T-helper 1 cell (primary cell): ENCODE results near the gene NAV3.

Experiments
- DNase-seq, 5 donors: peaks; one replicate each; pipeline ENCODE4 v3.0.0-alpha.2; 2012 to 2020

Gene NAV3

GRCh38 chr12:77925536-77926108, 94.9 kb downstream of the NAV3 start:
- peak in 1 of 5 donors; percentile 35 for DNase-seq

- DNase-seq = no peak
Observed at GRCh38 chr12:77928078-77928477, 97.4 kb downstream of the NAV3 start.

DNA sequence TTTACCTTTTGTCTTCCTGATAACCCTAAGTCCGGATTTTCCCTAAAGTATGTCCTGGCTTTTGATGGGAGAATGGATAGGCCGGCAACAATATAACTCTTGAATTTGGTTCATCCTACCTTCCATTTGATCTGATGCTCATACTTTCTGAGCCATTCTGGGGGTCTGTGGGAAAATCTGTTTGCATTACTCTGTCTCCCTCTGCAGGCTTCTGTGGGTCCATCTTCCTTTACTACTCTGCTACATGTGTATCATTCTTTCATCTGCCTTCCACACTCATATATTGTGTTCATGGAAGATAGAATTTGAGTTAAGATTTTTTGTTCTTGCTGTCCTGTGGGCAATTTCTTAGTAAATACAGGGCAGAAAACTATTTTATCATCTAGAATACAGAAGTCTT, 101.5 kb downstream of the NAV3 start:
- no peak for DNase-seq

DNA sequence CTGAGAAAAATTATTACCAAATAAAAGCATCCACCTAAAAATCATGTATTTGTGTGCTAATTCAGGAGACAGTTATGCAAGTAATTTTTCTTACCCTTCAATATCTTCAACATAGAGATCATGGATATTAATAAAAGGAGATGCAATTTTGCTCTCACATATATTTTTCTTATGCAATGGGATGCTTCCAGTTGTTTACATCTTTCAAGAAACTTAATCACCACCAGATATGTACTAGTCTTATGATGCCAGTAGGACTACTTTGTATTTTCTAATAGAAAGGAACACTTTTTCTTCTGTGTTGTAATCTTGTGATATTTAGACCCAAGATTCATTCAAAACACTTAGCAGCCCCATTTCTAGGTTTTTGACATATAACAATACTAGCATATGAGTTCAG, 107.6 kb downstream of the NAV3 start:
- no peak for DNase-seq

DNA sequence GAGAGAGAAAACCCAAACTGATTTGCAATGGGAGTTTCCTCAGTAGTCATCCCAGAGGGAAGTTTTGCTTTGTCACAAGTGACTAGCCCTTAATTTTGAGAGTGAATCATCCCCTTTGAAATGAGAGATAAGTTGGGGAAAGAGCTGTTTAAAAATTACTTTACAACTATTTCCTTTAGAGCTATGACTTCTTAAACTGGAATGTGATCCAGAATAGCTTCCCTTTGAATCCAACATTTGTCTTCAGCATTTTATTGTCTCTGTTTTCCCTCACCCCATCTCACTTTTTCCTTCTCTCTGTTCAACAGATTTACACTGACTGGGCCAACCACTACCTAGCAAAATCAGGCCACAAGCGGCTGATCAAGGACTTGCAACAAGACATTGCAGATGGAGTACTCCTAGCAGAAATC, 109.3 kb downstream of the NAV3 start:
- DNase-seq = no peak

- no peak for DNase-seq
Observed at GRCh38 chr12:77940567-77940966, 109.9 kb downstream of the NAV3 start.

GRCh38 chr12:77941401-77941800, 110.7 kb downstream of the NAV3 start:
- DNase-seq = no peak

DNA sequence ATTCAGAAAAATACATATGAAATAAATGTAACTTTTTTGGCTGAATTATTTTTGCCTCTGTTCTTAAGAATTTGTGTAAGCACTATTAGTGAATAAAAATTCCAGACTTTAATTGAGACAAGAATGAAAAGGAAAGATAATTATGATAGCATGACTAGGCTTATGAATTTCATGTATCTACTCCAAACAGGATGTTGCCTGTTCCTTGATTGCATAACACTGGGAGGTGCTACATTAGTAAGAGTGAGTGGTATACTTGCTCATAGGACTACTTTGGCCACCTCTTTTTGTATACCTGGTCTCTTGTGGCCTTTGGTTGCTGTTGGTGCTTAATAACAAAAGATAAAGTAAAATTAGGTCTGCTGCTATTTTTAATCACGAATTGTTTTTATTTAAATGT, 112.8 kb downstream of the NAV3 start:
- DNase-seq = no peak

- DNase-seq = no peak
Observed at GRCh38 chr12:77946541-77947061, 115.9 kb downstream of the NAV3 start.

DNA sequence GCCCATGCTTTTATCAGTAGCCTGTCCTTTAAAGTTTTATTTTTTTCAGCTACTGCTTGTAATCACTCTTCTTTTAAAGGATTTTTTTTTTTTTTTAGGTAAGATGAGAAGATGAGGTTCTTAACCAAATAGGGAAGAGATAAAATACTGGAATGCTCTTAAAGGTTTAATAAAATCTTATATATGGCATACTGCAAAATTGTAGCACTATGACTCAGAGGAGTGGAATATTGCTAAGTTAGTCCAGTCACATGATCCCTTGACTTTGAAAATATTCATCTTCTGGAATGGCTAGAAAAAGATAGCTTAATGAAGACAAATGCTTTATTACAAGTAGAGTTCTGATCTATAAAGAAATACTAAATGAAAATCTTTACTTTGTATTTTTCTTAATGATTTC, 116.6 kb downstream of the NAV3 start:
- no peak for DNase-seq

DNA sequence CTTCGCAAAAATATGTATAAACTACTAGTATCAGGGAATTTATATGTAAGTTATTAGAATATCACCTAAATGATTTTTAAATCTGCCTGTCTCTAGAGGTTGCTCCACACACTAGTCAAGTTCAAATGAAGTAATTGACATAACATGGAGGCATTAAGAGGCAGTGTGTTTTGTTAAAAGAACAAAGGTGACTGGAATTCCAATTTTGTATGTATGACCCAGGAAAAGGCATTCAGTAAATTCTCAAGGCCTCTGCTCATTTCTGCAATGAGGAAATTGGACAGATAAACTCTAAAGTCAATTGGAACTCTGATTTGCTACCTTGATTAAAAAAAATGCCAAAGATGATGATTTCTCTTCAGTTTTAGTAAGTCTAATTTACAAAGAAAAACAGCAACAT, 117.1 kb downstream of the NAV3 start:
- no peak for DNase-seq

- DNase-seq = no peak
Observed at GRCh38 chr12:77949943-77950342, 119.2 kb downstream of the NAV3 start.

DNA sequence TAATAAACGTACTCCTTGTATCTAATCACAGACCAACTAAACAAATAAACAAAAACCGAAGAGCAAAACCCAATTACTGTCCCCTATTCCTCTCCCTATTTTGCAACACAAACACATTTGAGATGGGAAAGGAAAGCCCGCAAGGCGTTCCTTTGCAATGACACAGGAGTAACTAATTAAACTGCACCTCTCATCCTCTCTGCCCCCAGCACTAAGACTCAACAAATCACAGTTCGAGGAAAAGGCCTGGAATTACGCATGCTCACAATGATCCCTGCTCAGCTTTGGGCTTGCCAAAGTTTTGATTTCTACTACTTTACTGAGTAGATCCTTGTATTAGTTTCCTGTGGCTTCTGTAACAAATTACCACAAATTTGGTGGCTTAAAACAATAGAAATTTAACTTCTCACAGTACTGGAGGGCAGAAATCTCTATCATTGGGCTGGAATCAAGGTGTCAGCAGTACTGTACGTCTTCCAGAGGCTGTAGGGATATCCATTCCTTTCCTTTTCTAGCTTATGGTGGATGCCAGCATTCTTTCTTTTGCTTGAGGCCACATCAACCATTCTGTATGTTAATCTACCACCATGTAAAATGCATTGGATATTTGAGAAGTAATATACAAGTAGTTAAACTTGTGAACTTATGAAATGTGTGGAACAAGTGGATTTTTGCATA, 123.0 kb downstream of the NAV3 start:
- no peak for DNase-seq

DNA sequence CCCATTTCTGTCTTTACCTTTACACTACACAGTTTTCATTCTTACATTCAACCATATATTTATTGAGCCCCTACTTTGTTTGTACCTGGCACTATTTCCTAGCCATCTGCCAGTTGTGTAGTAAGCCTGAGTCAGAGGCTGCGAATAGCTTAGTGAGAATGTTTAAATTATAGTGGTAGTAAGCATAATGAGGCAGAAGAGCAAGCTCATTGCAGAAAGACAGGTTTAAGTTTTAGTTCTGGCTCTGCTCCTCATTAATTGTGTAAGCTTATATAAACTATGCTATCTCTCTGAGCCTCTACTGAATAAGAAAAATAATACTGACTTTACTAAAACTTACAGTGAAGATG, 123.5 kb downstream of the NAV3 start:
- no peak for DNase-seq

DNA sequence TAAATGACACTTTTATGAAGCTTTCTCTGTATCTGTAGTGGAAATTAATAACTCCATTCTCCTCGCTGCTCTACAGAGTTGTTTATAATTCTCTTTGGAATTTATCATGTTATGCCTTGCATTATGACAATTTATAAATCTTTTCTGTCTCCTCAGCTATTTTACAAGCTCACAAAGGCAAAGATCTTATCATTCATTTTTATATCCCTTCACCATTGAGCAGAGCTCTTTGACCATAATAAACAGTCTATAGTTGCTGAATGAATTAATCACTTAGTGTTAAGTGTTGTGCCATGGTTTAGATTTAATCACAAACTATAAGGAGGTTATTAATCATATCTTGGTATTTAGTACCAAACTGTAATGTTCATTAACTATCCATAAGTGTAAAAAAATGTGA, 126.4 kb downstream of the NAV3 start:
- DNase-seq = no peak

DNA sequence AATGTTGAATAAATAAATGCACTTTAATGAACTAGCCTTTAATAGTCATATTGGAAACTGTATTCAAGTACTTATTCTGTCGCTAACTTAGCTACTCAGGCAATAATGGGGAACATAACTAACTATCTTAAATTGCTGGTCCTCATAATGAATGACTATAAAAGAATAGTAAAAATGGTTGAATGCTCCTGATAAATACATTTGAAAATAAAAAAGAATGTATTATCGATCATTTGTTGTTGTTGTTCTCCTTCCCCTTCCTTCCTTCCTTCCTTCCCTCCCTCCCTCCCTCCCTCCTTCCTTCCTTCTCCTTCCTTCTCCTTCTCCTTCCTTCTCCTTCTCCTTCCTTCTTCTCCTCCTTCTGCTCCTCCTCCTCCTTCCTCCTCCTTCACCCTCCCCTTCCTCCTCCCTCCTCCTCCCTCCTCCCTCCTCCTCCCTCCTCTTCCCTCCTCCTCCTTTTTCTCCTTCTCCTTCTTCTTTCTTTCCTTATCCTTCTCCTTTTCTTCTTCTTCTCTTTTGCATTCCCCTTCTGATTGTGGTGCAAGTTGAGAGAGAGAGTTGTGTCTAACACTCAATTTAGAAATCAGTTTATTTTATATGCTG, 133.0 kb downstream of the NAV3 start:
- DNase-seq = no peak

DNA sequence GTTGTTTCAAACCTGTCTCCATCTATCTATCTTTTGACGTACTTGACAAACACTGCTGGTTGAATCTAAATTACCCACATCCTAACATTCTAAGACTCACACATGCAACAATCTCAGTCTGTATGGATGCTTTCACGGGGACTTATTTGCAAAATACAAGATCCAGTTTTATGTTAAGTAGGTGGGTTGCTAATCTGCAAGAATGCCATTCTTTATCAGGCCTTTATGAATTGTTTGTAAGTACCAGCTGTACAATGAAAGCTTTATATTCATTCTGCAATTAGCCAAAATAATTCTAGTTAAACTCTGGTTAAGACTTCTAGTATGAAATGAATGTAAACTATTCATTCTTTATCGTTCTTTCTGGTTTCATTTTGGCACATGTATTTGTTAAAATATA, 135.1 kb downstream of the NAV3 start:
- no peak for DNase-seq

- DNase-seq = no peak
Observed at GRCh38 chr12:77968021-77968420, 137.3 kb downstream of the NAV3 start.

DNA sequence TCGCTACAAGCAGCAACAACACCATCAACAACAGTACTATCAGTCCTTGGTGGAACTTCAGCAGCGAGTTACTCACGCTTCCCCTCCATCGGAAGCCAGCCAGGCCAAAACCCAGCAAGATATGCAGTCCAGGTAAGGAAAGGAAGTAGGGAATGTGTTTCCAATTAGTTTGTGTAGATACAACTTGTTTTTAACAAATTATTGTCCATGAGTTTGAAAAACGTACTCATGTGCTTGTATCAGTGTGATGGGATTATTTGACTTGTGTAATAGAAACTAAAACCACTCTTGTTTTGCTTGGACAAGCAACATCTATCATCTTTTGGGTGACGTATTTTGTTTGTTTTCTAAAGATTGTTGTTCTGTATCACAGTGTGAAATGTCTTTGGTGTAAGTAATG, 137.9 kb downstream of the NAV3 start:
- DNase-seq = no peak

GRCh38 chr12:77973579-77973978, 142.9 kb downstream of the NAV3 start:
- DNase-seq = no peak

- DNase-seq = no peak
Observed at GRCh38 chr12:77974645-77975044, 144.0 kb downstream of the NAV3 start.

- DNase-seq = no peak
Observed at GRCh38 chr12:77979597-77980250, 149.0 kb downstream of the NAV3 start.

DNA sequence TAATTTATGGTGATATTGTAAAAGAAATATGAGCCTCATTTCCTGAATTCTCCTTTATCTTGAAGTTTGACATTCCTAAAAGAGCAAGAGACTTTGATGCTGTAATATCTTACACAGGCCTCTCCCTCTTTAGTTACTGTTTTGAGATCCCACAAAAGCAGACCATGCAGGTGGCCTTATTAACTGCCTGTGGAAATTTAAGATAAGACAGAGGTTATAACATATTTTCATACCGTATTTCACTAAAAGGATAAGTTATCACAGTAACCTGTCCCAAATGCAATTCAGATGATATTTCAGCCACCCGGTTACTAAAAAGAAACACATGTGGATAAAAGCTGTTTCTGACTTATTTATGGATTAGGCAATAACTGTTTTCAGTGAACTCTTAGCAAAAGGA, 150.1 kb downstream of the NAV3 start:
- DNase-seq = no peak

DNA sequence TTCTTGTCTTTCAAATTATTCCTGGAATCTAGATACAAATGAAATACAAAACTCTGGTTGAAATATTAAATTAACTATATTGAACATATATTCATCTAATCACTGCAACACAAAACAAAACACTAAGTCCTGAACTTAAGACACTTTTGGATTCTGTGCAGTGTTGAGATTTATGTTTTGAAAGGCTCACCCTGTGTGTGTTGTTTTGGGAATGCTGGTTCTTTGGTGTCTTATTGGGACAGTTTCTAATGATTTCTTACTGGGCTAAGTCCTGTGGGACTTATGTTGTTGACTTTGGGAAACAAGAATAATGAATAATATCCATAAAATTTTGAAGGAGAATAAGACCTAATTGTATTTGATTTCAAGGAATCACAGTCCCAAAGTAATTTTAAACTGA, 153.2 kb downstream of the NAV3 start:
- DNase-seq = no peak
